Left renal pelvis (tissue), 4 donors: Measurements from ENCODE around the gene FOXL1. TPM values are rescaled to one million over a fixed set of nuclear protein-coding genes. Genes with fewer than 3 reads are reported as not detected.

Experiments
- DNase-seq, 4 donors: peaks; one replicate each; pipeline ENCODE4 v3.0.0-alpha.2; 2013; ENCODE audit warnings: low read depth in 4 of 4, low spot score in 3 of 4
- polyA plus RNA-seq, 4 donors: library from polyadenylated mRNA; unstranded; fragments of 120-200 nt; gene quantifications; one replicate each; pipeline ENCODE4 v1.2.1, GENCODE V29; 2013; ENCODE audit not compliant: insufficient read length in 4 of 4

FOXL1 gene
- polyA plus RNA-seq, 4 donors: 8.5 to 22.3 (median 15.0) TPM

DNA sequence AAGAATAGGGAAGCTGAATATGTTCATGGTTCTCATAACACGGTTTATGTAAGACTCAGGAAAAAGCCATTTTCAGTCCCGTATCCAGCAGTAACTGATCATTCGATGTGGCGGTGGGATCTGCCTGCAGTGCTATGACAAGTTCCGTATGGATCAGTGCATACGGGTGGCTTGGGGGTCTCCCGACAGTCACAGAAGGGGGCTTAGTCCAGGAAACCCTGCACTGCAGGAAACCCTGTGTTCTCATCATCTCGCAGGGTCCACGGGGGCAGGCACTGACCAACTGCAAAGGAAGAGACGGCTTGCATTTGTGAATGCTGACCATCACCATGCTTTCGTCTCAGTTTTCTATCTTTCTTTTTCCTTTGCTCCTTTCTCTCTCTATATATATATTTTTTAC is 31.1 kb upstream of the FOXL1 start:
- DNase-seq: no peak

DNA sequence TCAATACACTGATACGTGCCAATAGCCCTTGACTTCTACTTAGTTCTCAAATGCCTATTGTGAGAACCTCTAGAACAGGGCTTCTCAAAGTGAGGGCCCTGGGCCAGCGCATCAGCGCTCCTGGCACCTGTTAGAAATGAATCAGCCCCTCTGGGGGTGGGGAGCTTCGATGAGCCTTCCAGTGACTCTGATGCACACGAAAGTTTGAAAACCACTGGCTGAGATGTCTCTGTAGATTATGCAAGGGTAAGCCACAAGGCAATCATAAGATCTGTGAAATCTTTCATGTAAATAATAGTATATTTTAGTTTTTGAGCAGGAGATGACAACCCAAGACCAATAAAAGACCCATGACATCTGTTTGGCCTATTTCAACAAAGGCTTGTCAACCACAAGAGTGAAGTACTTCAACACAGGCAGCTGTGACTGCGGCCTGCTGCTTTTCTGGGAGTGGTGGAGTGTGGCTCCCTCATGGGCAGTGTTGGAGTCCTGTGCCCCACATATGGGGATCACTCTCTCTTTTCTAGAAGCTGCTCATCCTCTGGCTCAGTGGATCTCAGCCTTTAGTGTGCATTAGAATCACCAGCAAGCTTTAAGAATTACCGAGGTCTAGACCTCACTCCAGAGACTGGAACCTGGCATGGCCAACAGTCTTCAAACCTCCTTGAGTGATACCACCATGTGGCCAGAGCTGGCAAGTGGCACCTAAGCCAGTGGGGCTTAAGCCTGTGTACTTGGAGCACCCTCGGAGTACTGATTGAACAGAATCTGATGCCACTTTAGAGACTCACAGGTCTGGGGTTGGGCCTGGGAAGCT is 29.1 kb upstream of the FOXL1 start:
- DNase-seq: no peak

DNA sequence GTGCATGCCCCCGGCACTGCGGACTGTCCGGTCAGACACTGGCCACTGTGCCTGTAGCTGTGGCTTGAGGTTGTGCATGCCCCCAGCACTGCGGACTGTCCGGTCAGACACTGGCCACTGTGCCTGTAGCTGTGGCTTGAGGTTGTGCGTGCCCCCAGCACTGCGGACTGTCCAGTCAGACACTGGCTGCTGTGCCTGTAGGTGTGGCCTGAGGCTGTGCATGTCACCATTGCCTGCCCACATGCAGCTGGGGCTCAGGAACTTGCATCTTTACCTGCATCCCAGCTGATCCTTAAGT is 28.5 kb upstream of the FOXL1 start:
- no peak for DNase-seq

DNA sequence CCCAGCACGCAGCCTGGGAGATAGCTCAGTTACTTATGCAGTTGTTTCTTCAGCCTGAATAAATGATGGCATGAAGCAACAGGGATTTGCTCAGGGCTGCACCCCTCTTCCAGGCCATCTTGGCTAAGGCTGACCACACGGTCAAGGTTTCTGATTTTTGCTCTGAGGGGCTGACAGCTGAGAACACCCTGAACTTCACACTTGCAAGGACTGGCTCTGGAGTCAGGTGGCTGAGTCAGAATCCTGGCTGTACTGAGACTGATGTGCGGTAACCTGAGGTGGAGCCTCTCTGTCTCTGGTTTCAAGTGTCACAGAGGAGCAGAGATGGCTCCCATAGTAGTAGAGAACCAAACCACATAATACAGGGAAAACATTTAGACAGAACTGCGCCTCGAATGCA is 28.1 kb upstream of the FOXL1 start:
- DNase-seq: no peak

DNA sequence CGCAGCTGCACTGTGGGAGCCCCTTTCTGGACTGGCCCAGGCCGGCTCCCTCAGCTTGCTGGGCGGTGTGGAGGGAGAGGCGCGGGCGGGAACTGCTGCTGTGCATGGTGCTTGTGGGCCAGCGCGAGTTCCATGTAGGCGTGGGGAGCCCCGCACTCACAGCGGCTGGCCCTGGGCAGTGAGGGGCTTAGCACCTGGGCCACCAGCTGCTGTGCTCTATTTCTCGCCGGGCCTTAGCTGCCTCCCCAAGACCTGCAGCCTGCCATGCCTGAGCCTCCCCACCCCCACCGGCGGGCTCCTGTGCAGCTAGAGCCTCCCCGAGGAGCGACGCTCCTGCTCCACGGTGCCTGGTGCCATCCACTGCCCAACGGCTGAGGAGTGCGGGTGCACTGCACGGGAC is 25.0 kb upstream of the FOXL1 start:
- DNase-seq: no peak

DNA sequence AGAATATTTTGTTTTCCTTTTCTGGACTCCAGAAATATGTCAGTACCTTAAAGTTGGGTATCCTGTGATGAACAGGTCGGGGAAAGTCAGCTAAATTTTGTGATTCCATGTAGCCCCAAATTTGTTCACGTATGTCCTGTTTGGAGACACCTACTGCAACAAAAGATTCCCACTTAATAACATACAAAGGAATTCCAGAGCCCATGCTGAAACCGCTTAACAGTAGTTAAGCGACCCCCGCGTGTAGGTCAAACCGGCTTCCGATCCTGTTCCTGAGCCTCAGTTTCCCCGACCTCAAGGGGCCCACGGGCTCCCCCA is 23.8 kb upstream of the FOXL1 start:
- no peak for DNase-seq

DNA sequence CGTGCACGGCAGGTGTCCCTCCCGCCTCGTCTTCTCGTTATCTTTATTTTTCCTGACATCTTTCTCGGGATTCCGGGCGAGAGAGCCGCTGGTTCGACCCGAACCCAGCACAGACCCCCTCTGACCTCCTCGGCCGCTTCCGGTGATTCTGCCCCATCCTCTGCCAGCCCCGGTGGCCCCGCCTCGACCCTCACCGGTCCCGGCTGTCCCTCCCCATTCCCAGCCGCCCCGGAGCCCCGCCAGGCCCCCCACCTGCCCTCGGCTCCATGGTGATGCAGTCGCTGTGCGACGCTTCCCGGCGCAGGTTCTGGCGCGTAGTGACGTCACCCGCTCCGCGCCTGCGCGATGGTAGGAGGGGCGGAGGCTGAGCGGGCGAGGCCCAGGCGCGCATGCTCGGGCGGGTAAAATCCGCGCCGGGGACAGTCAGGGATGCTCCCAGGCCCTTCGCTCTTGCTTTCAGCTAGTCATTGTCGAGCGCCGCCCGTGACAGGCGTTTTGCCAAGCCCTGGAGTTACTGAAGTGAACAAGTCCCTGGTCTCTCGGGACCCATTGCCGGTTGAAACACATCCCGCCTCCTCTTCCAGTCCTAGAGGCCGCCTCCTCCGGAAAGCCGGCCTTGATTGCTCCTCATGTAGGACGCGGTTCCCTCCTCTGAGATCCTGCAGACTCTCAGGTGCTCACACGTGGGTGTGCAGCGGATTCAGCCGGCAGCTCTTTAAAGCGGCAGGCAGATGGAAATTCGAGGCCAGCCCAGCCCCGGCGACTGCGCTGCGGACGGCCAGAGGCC is 23.2 kb upstream of the FOXL1 start, which contains the start of gene MTHFSD:
Gene MTHFSD (minus strand): TSS at position 319 of the 787 bp plus-strand sequence. CDS start 51 bp downstream, at position 268.
- peak in 2 of 4 donors; percentile 87 to 89 for DNase-seq

DNA sequence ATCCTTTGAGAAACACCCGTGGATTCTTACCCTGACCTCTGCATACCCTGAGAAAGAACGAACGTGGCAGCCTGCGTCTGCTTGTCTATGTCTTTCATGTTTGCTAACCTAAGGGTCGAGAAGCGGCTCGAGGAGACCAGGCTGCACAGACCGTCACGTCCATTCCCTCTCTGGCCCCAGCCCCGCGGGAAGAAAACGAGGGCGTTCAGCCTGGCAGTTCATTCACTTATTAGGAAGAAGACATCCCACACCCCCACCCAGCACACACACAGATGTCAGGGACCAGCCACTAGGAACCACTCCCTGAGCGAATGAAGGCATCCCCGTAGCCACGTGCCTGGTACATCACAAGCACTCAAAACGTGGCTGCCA is 22.7 kb upstream of the FOXL1 start:
- DNase-seq: no peak

DNA sequence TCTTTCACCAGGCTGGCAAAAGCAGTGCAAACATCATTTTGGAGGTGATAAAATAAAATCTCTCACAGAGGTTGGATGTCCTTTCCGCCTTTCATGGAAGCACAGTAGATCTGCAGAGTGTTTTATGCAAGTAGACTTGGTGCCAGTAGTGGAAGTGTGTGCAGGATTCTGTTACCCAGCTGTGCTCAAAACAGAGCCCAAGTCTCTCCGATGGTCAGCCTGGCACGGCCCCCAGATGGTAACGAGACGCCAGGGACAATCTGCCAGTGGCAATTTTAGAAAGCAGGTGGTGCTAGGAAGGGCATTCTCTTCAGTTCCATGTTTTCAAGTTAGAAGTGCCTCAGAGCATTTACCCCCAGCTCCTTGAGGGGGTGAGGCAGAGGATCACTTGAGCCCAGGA is 21.8 kb upstream of the FOXL1 start:
- no peak for DNase-seq

DNA sequence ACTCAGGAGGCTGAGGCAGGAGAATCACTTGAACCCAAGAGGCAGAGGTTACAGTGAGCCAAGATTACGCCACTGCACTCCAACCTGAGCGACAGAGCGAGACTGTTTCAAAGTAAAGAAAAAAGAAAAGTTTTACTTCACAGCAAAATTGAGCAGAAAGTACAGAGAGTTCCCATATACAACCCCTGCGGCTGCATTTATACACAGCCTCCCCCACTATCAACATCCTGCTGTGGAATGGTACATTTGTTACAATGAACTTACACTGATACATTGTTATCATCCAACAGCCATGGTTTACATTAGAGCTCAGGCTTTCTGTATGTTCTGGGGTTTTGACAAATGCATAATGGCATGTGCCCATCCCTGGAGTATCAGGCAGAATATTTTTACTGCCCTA is 20.8 kb upstream of the FOXL1 start:
- no peak for DNase-seq

DNA sequence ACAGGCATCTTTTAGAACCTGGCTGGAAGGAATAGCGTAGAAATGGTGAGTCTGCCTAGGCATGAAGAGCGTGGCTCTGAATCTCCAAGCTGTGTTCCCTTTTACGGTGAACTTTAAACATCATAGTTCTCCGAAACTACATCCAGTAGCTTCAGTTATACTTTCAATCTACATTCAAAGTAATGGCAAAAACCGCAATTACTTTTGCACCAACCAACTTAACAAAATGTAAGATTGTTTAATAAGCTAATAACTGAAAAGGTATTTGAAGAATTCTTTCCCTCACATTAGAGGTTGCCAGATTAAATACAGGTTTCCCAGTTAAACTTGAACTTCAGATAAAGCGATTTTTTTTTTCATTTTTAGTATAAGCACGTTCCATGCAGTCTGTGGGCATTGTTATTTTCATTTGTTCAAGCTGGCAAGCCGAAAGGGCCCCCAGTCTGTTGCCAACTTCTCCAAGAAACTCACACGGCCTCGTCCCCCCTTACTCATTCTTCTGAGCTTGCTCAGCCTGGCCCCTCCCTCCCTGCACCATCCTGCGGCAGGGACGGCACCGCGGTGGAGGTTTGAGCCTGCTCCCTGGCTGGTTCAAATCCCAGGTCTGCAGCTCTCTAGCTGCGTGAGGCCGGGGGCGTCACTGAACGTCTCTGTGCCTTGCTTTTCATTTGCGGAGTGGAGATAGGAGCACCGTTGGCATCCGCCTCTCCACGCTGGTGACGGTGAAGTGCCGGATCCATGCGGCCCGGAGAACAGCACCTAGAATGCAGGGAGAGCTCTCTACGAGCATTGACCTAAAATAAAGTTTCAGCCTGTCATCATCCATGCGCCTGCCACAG is 19.8 kb upstream of the FOXL1 start:
- no peak for DNase-seq

DNA sequence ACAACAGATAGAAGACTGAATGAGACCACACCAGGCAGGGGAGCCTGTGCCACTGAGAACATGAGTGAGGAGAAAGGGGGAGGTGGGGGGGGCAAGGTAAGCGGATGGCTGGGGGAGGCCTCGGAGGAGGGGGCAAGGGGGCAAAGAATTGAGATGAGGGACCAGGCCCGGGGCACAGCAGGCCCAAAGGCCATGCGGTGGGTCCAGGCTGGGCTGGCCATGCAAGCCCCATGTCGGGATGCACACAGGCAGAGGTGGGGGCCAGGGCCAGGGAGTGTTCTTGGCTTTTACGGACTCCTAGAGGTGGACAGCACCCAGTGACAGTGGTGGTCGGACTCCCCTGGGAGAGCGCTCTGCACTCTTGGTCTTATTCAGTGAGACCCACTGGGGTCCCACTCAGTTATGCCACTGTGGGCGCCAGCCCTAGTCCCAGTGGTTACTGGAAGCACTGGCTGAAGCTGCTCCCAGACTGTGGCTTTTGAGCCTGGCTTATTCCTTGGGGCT is 18.5 kb upstream of the FOXL1 start:
- DNase-seq: no peak

DNA sequence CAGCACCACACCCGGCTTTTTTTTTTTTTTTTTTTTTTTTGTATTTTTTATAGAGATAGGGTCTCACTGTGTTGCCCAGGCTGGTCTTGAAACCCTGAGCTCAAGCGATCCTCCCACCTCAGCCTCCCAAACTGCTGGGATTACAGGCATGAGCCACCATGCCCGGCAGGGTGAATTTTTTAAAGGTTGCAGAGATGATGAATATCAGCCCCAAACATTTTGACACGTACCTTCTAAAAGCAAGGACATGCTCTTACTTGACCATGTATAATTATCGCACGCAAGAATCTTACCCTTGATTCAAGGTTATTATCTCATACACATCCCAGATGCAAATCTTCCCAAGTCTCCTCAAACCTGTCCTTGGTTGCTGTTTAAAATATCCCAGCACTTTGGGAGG is 16.0 kb upstream of the FOXL1 start:
- no peak for DNase-seq

DNA sequence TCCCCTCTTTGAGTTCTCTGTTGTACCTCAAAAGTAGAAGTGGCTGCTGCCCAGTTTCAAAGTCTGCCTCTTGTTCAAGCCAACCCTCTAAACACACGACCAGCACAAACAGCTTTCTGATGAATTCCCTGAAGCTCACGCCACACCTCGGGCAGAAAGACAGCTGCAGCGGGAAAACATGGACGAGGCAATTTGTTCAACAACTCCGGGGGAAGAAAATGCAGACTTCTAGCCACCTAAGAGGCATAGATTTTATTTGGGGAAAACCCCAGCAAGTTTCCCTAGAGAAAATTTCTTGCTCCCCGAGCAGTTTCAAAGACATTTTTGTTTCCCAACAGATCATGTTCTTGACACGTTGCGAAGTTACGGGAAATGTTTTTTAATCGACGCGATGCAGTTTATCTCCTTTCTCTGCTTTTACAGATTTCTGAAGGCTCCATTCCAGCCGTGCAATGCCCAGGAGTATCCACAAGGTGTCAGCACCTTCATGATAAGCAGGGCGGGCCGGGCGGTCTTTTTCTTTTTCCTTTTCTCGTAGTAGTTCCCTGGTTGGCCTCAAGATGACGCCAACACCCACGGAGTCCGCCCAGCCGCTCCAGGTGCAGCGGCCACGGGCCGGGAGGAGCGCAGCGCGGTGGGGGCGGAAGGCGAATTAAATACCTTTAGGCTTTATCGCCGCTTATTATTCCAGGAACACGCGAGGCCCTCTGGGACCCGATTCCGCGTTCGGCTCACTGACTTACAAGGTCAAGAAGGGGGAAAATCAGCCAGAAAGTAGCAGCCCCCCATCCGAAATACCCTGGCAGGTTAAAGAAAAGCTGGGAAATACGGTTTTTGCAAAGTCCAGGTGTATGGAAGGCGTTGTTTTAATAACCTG is 14.6 kb upstream of the FOXL1 start:
- peak in 3 of 4 donors; percentile 88 to 90 (median 90) for DNase-seq

DNA sequence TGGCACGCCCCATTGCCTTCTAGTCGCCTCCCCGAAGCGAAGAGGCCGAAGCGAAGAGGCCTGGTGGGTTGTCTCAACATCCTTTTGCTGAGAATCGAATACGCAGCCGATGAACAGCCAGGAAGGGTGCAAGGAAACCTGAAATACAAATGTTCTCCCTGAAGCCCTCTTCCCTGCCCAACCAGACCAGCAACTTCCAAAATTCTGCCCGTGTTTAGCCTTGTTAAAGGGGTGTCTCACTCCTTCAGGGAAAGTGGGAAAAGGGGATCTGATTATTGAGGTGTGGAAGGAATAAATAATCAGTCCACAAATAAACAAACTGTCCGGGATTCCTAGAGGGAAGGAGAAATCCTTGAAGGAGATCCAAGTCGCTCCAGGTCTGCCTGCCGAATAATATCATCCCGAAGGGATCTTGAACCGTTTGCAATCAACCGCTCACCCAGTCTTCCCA is 13.1 kb upstream of the FOXL1 start:
- DNase-seq: no peak

DNA sequence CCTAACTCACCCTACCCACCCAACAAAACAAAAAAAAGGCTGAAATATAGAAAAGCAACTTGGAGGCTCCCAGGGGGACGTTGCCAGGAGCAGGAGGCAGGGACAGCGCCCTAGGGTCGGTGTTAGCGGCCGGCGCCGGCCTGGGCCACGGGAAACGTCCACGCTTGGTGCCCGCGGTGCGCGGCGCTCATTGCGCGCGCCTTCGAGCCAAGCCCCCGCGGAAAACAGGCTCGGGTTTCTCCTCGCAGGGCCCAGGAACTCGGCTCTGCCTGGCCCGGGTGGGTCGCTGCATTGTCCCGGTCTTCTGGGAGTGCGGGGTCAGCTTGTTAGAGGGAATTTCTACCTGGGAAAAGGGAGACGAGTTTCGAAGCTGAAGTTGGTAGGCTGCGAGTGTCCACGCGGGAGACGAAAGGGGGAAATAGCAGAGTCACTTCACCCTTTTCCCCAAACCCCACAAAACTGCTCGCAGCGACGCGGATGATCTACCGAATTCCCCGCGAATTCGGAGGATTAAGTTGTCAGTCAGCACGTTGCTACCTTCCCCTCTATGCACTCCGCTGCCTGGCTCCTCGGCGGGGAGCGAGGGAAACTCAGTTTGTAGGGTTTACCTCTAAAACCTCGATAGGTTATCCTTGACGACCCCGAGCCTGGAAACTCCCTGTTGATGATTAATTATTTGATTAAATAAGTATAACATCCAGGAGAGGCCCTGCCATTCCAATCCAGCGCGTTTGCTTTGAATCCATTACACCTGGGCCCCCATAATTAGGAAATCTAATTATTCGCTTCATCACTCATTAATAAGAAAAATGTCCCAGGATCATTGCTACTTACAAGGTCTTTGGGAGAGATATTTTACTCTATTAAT is 12.5 kb upstream of the FOXL1 start:
- no peak for DNase-seq

DNA sequence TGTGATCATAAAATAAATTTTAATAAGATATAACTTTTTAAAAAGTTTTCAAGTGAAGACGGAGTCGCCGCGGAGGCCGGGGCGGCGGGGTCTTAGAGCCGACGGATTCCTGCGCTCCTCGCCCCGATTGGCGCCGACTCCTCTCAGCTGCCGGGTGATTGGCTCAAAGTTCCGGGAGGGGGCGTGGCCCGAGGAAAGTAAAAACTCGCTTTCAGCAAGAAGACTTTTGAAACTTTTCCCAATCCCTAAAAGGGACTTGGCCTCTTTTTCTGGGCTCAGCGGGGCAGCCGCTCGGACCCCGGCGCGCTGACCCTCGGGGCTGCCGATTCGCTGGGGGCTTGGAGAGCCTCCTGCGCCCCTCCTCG is 11.8 kb upstream of the FOXL1 start, which contains the start of gene FOXC2:
Gene FOXC2 (plus strand): TSS at position 229 of the 365 bp plus-strand sequence. CDS start 507 bp downstream, outside the sequence.
- DNase-seq: peak; percentile 91 to 94 (median 92)

DNA sequence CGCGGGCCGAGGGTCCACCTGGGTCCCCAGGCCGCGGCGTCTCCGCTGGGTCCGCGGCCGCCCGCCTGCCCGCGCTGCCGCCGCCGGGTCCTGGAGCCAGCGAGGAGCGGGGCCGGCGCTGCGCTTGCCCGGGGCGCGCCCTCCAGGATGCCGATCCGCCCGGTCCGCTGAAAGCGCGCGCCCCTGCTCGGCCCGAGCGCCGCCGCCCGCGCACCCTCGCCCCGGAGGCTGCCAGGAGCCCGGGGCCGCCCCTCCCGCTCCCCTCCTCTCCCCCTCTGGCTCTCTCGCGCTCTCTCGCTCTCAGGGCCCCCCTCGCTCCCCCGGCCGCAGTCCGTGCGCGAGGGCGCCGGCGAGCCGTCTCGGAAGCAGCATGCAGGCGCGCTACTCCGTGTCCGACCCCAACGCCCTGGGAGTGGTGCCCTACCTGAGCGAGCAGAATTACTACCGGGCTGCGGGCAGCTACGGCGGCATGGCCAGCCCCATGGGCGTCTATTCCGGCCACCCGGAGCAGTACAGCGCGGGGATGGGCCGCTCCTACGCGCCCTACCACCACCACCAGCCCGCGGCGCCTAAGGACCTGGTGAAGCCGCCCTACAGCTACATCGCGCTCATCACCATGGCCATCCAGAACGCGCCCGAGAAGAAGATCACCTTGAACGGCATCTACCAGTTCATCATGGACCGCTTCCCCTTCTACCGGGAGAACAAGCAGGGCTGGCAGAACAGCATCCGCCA is 11.2 kb upstream of the FOXL1 start:
- DNase-seq: no peak
